HepG2 (cell line): ENCODE data around the gene HS3ST4. TPM values are rescaled to one million over a fixed set of nuclear protein-coding genes. Genes with fewer than 3 reads are reported as not detected.

ENCODE experiments used
- ATAC-seq: fragments of 200-7000 bp; cut with Tn5 transposase; 3 replicates; pipeline ENCODE4 v1.9.1; 2020; ENCODE audit warnings: mild to moderate bottlenecking, moderate library complexity
- BruUV-seq: library from RNA; stranded (reverse); fragments of 400-500 nt; replicated peaks from 2 replicates; lab custom pipeline; 2021; lab: Mats Ljungman, UMichigan
- CTCF ChIA-PET: fragments of 300-600 bp; formaldehyde crosslinking; extraction: SDS; loops from one replicate; lab custom pipeline; 2021; ENCODE audit warnings: low total read pairs, inconsistent platforms, low intra/inter-chr PET ratio; lab: Yijun Ruan, JAX
- POLR2A ChIA-PET: fragments of 350-600 bp; sonication (Branson Sonifier 250); formaldehyde crosslinking; loops from one replicate; lab custom pipeline; 2020; ENCODE audit warnings: antibody characterized with exemption, inconsistent platforms; lab: Yijun Ruan, JAX
- DNase-seq: peaks from one replicate; pipeline ENCODE4 v3.0.0-alpha.2; 2015; ENCODE audit warnings: low spot score
- FAIRE-seq: peaks from 3 replicates; lab custom pipeline; 2011; peaks lifted over from hg19 to GRCh38; lab: Jason Lieb, UNC
- H2AFZ ChIP-seq: one replicate; pipeline ENCODE4 v1.6.1; 2011; ENCODE audit warnings: low read length, inconsistent platforms
- H3K27ac ChIP-seq: fragments of 300-600 bp; 3 replicates; pipeline ENCODE4 v1.8.0; 2011; ENCODE audit warnings: mixed run types, mild to moderate bottlenecking, mixed read lengths, low read length, inconsistent platforms; ENCODE audit not compliant: insufficient read depth; ENCODE audit errors: extremely low read length
- H3K27me3 ChIP-seq, 2 experiments: fragments of 200-600 bp in 1 of 2; 2 replicates in 1 of 2; 3 replicates in 1 of 2; pipeline versions ENCODE4 v1.6.0 to v1.8.0; 2011; ENCODE audit warnings: low read length in 2 of 2, mild to moderate bottlenecking in 2 of 2, moderate library complexity in 2 of 2, inconsistent platforms in 1 of 2; ENCODE audit not compliant: insufficient read depth in 2 of 2, control insufficient read depth in 1 of 2
- H3K36me3 ChIP-seq, 2 experiments: fragments of 200-600 bp in 1 of 2; replicated peaks in 1 of 2; 2 replicates in 1 of 2; 3 replicates in 1 of 2; pipeline versions ENCODE4 v1.5.1 to v1.8.0; 2011; ENCODE audit warnings: low read length in 2 of 2, inconsistent platforms in 1 of 2; ENCODE audit not compliant: insufficient read depth in 2 of 2, control insufficient read depth in 1 of 2
- H3K4me1 ChIP-seq: 2 replicates; pipeline ENCODE4 v1.5.1; 2012; ENCODE audit warnings: low read length, inconsistent platforms; ENCODE audit not compliant: insufficient read depth
- H3K4me2 ChIP-seq: 2 replicates; pipeline ENCODE4 v1.6.0; 2011; ENCODE audit warnings: low read depth, low read length, inconsistent platforms
- H3K4me3 ChIP-seq, 3 experiments: fragments of 200-600 bp in 1 of 3; sonication (generic), shearing (Covaris generic) in 1 of 3; replicated peaks in 1 of 3; 2 replicates each; pipeline ENCODE4 v1.5.1; 2011 to 2016; ENCODE audit warnings: low read length in 3 of 3, inconsistent platforms in 2 of 3, low read depth in 2 of 3, mild to moderate bottlenecking in 2 of 3, control low read depth in 1 of 3, mixed read lengths in 1 of 3; ENCODE audit not compliant: insufficient read depth in 1 of 3
- H3K79me2 ChIP-seq: one replicate; pipeline ENCODE4 v1.6.1; 2011; ENCODE audit warnings: low read length, inconsistent platforms; ENCODE audit not compliant: insufficient read depth
- H3K9ac ChIP-seq: 2 replicates; pipeline ENCODE4 v1.6.0; 2011; ENCODE audit warnings: mild to moderate bottlenecking, low read depth, low read length, inconsistent platforms; ENCODE audit not compliant: insufficient read depth
- H3K9me3 ChIP-seq: 2 replicates; pipeline ENCODE4 v1.5.1; 2012; ENCODE audit warnings: mild to moderate bottlenecking, low read length
- H4K20me1 ChIP-seq: 2 replicates; pipeline ENCODE4 v1.6.0; 2011; ENCODE audit warnings: inconsistent platforms, mild to moderate bottlenecking, low read length, moderate library complexity; ENCODE audit not compliant: insufficient read depth
- ATF7 ChIP-seq, 2 experiments: fragments of 450-650 bp in 1 of 2; sonication (generic) in 1 of 2; formaldehyde crosslinking in 1 of 2; IDR thresholded peaks; 2 replicates each; pipeline versions ENCODE4 v1.4.0 to v1.6.1; 2016 to 2020; ENCODE audit warnings: antibody characterized with exemption in 1 of 2, mild to moderate bottlenecking in 1 of 2, missing genetic modification reagents in 1 of 2
- CREB1 ChIP-seq, 2 experiments: fragments of 450-650 bp in 1 of 2; IDR thresholded peaks; 2 replicates each; pipeline ENCODE4 v1.6.1; 2016 to 2017; ENCODE audit warnings: control low read depth in 1 of 2, mild to moderate bottlenecking in 1 of 2, missing compliant biosample characterization in 1 of 2, missing genetic modification characterization in 1 of 2
- DDIT3 ChIP-seq: sonication (generic); formaldehyde crosslinking; IDR thresholded peaks from 2 replicates; pipeline ENCODE4 v1.4.0; 2020; ENCODE audit warnings: mild to moderate bottlenecking, missing genetic modification reagents
- FOSL1 ChIP-seq: sonication (generic); formaldehyde crosslinking; IDR thresholded peaks from 2 replicates; pipeline ENCODE4 v1.9.0; 2021; ENCODE audit warnings: missing genetic modification reagents, borderline replicate concordance
- HMGA1 ChIP-seq: sonication (generic); formaldehyde crosslinking; conservative IDR thresholded peaks from 2 replicates; pipeline ENCODE4 v1.4.0; 2020; ENCODE audit warnings: missing genetic modification reagents
- MIER2 ChIP-seq: IDR thresholded peaks from 2 replicates; pipeline ENCODE4 v1.6.1; 2016; ENCODE audit warnings: missing biosample characterization, missing genetic modification reagents
- NFIC ChIP-seq: IDR thresholded peaks from 2 replicates; pipeline ENCODE4 v1.6.1; 2012; ENCODE audit warnings: mild to moderate bottlenecking, low read length, inconsistent platforms
- POLR2A ChIP-seq, 2 experiments: IDR thresholded peaks; 2 replicates each; pipeline ENCODE4 v1.6.1; 2011; ENCODE audit warnings: low read depth in 2 of 2, low read length in 2 of 2, mild to moderate bottlenecking in 1 of 2, moderate library complexity in 1 of 2; ENCODE audit not compliant: insufficient read depth in 1 of 2
- POLR2AphosphoS5 ChIP-seq: IDR thresholded peaks from 2 replicates; pipeline ENCODE4 v1.6.1; 2012; ENCODE audit warnings: low read depth, low read length
- RCOR2 ChIP-seq: IDR thresholded peaks from 2 replicates; pipeline ENCODE4 v1.6.1; 2016; ENCODE audit warnings: missing biosample characterization, missing genetic modification reagents
- ZNF281 ChIP-seq: sonication (generic); formaldehyde crosslinking; IDR thresholded peaks from 2 replicates; pipeline ENCODE4 v1.4.0; 2020; ENCODE audit warnings: missing genetic modification reagents, borderline replicate concordance
- ZNF383 ChIP-seq: sonication (generic); formaldehyde crosslinking; IDR thresholded peaks from 2 replicates; pipeline ENCODE4 v1.4.0; 2020; ENCODE audit warnings: missing genetic modification reagents, mild to moderate bottlenecking, borderline replicate concordance
- ZNF510 ChIP-seq: sonication (generic); formaldehyde crosslinking; IDR thresholded peaks from 2 replicates; pipeline ENCODE4 v1.4.0; 2020; ENCODE audit warnings: low read depth, mild to moderate bottlenecking, missing genetic modification reagents
- ZNF747 ChIP-seq: sonication (generic); formaldehyde crosslinking; IDR thresholded peaks from 2 replicates; pipeline ENCODE4 v1.8.1; 2023; ENCODE audit warnings: missing genetic modification reagents, mild to moderate bottlenecking, borderline replicate concordance
- ZNF790 ChIP-seq: sonication (generic); formaldehyde crosslinking; IDR thresholded peaks from 2 replicates; pipeline ENCODE4 v1.8.0; 2022; ENCODE audit warnings: missing genetic modification reagents, mild to moderate bottlenecking, borderline replicate concordance
- ZSCAN30 ChIP-seq: sonication (generic); formaldehyde crosslinking; IDR thresholded peaks from 2 replicates; pipeline ENCODE4 v1.5.0; 2020; ENCODE audit warnings: mild to moderate bottlenecking, missing genetic modification reagents
- WGBS: methylation state at CpG from one replicate; pipeline ENCODE4 v1.1.6; 2017; ENCODE audit warnings: low lambda C conversion rate; 5-methylcytosine and 5-hydroxymethylcytosine counted together
- in situ Hi-C: cut with HindIII; loops from 2 replicates; pipeline ENCODE4 v1.10.0; 2017; ENCODE audit warnings: low pct_unique_long_range_greater_than_20kb; ENCODE audit not compliant: extremely low pct_ligation_motif_present
- intact Hi-C: fragments of 100-400 bp; cut with micrococcal nuclease; formaldehyde crosslinking; loops from one replicate; pipeline ENCODE4 v1.10.0; 2022; ENCODE audit not compliant: unreplicated experiment
- polyA plus RNA-seq, 8 experiments: library from polyadenylated mRNA; depleted of rRNA in 3 of 8; stranded (reverse) in 7 of 8; unstranded in 1 of 8; fragments of >200 nt; fragmentation: Illumina TruSeq in 4 of 8; extraction: Trizol in 4 of 8; gene quantifications; 2 replicates each; pipeline versions ENCODE4 v1.2.1 to v1.2.3, GENCODE V29; 2011 to 2016; ENCODE audit warnings: low read depth in 4 of 8, missing spikeins in 1 of 8, mixed read lengths in 1 of 8; ENCODE audit not compliant: insufficient read depth in 1 of 8
- total RNA-seq, 5 experiments: library from RNA; depleted of rRNA; stranded (reverse); fragments of >200 nt; fragmentation: Illumina TruSeq; extraction: Trizol; gene quantifications; 2 replicates each; pipeline ENCODE4 v1.2.3, GENCODE V29; 2016; ENCODE audit warnings: low read depth in 1 of 5
- TF ChIP-seq, protein P1 (sequence below): sonication (generic); formaldehyde crosslinking; IDR thresholded peaks from 2 replicates; pipeline ENCODE4 v1.4.0; 2020; ENCODE audit warnings: missing genetic modification reagents, borderline replicate concordance

The HS3ST4 gene
- total and polyA plus RNA-seq, 2 of the 13 experiments (the other 11 are each of a cell fraction or from before 2014, with no cell fraction given): not detected

GRCh38 chr16:26015776-26016175, 324.0 kb downstream of the HS3ST4 start:
- Histone ChIP-seq H3K79me2 (no peaks in the 10 kb centered on the region), H2AFZ (no peak overlapping the region), H3K4me3 (no peak overlapping the region), H3K9ac (no peak overlapping the region), H3K27me3 (no peaks in the 10 kb centered on the region; a peak in 1 of 5 replicates), H3K36me3 (no peaks in the 10 kb centered on the region), H4K20me1 (no peaks in the 10 kb centered on the region)
- ChIA-PET CTCF (no interaction called here), POLR2A (no interaction called here)
- BruUV-seq: no TSS peak
- ATAC-seq: no peak
- in situ Hi-C loops: no loop called here
- no peak for FAIRE-seq
- WGBS: 2% methylated on average over 3 of the region's 3 CpGs
- no peak for DNase-seq
- no peak for TF ChIP-seq ZNF383 (CRISPR knock-in tag)
- no peak for TF ChIP-seq ZNF790 (CRISPR knock-in tag)
- peak; percentile 90 for TF ChIP-seq ATF7 (IDR thresholded peaks at IDR 0.05)
- no peak for TF ChIP-seq ATF7 (CRISPR knock-in tag; IDR thresholded peaks at IDR 0.05)
- no peak for TF ChIP-seq NFIC
- TF ChIP-seq HMGA1 (CRISPR knock-in tag): no peak
- TF ChIP-seq, protein P1, sequence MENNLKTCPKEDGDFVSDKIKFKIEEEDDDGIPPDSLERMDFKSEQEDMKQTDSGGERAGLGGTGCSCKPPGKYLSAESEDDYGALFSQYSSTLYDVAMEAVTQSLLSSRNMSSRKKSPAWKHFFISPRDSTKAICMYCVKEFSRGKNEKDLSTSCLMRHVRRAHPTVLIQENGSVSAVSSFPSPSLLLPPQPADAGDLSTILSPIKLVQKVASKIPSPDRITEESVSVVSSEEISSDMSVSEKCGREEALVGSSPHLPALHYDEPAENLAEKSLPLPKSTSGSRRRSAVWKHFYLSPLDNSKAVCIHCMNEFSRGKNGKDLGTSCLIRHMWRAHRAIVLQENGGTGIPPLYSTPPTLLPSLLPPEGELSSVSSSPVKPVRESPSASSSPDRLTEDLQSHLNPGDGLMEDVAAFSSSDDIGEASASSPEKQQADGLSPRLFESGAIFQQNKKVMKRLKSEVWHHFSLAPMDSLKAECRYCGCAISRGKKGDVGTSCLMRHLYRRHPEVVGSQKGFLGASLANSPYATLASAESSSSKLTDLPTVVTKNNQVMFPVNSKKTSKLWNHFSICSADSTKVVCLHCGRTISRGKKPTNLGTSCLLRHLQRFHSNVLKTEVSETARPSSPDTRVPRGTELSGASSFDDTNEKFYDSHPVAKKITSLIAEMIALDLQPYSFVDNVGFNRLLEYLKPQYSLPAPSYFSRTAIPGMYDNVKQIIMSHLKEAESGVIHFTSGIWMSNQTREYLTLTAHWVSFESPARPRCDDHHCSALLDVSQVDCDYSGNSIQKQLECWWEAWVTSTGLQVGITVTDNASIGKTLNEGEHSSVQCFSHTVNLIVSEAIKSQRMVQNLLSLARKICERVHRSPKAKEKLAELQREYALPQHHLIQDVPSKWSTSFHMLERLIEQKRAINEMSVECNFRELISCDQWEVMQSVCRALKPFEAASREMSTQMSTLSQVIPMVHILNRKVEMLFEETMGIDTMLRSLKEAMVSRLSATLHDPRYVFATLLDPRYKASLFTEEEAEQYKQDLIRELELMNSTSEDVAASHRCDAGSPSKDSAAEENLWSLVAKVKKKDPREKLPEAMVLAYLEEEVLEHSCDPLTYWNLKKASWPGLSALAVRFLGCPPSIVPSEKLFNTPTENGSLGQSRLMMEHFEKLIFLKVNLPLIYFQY (CRISPR knock-in tag): no peak
- TF ChIP-seq FOSL1 (CRISPR knock-in tag): no peak
- TF ChIP-seq ZNF747 (CRISPR knock-in tag): no peak
- no peak for TF ChIP-seq ZNF281 (CRISPR knock-in tag)
- TF ChIP-seq MIER2: no peak
- no peak for TF ChIP-seq DDIT3 (CRISPR knock-in tag)
- TF ChIP-seq CREB1 (IDR thresholded peaks at IDR 0.05): peak; percentile 93
- TF ChIP-seq CREB1 (CRISPR knock-in tag; IDR thresholded peaks at IDR 0.05): no peak
- TF ChIP-seq POLR2AphosphoS5: no peak
- TF ChIP-seq POLR2A (IDR thresholded peaks at IDR 0.05; ENCODE audit: insufficient read depth in 1 of 2, low read depth in 2 of 2, low read length in 2 of 2): no peak
- TF ChIP-seq ZSCAN30 (CRISPR knock-in tag): no peak
- TF ChIP-seq RCOR2: no peak
- no peak for TF ChIP-seq ZNF510 (CRISPR knock-in tag)
- TF ChIP-seq, all 625 proteins: peak for 2
- Histone ChIP-seq H3K27ac (no peak overlapping the region), H3K4me2 (no peak overlapping the region), H3K4me1 (no peaks in the 10 kb centered on the region), H3K9me3 (peaks cover 37% of the 10 kb centered on the region)
- intact Hi-C loops: no loop called here
